ENCODE measurements around the gene KCND1. TPM values are rescaled to one million over a fixed set of nuclear protein-coding genes. Genes with fewer than 3 reads are reported as not detected.

Gene KCND1
- total RNA-seq, 2 experiments from 2014 or later: 2.1 to 2.7 TPM

DNA sequence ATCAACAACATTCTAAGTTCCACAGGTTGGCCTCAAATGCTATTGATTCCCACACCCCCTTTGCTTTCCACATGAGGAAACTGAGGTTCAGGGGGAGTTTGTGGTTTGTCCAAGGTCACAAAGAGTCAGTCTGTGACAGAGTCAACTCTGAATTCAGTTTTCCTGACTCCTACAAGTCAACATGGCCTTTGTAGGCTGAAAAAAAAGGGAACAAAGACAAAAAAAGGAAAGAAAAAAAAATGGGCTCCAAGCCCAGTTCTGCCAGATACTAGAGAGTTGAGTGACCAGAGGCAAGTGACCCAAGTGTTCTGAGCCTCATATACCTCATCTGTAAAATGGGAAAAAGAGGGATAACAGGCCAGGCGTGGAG lies 36.4 kb downstream of the KCND1 start:
- peak overlapping the region; percentile 77 for H3K4me3 Mint-ChIP-seq
- H3K36me3 Mint-ChIP-seq (ENCODE audit: low read depth): peaks cover 46% of the 10 kb centered on the region
- no peak for DNase-seq
- CTCF ChIA-PET: interaction anchor here (0.9 kb wide), 1 partner anchor 15 kb away, joined by 4 read pairs; no protein-coding TSS in a partner anchor
- H3K9me3 Mint-ChIP-seq: no peaks in the 10 kb centered on the region
- no peaks in the 10 kb centered on the region for H3K27me3 Mint-ChIP-seq (ENCODE audit: low read depth)
- intact Hi-C loops (cut with micrococcal nuclease): loop anchor here (10.0 kb wide), 1 partner anchor 330 kb away; the partner anchor contains the start of genes FOXP3 and PPP1R3F
- peaks cover 68% of the 10 kb centered on the region for H3K4me1 Mint-ChIP-seq (ENCODE audit: low read depth)
- H3K27ac Mint-ChIP-seq: peak overlapping the region; percentile 100

DNA sequence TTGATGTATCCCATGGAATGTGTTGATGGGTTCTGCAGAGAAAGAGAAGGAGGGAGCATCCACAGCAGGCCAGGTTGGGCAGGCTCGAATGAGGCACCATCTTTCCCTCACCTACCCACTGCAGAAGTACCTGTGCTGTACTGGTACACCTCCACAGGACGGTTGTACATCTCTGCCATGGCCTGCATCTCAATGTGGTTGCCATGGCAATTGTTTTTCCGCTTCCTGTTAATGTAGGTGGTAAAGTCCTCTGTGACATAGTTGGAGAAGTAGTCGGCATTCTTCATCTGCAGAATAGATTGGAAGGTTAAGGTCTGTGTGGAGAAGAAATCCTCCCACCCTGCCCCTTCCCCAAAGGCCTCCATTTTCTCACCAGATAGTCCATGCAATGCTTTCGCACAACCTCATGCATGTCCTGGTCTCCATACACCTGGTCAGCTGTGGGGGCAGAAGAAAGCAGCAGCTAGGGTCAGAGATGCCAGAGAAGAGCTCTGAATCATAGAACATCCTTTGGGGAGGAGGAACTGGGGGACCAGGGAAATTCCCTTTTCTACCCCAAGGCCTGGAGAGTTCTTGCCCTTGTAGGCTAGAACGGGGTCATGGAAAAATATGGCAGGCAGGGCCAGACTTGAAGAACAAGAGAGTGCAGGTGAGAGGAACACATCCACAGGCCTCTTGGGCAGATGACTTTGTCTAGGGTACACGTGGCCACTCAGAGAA lies 36.9 kb downstream of the KCND1 start:
- DNase-seq: peak; percentile 57
- Mint-ChIP-seq H3K9me3 (no peaks in the 10 kb centered on the region), H3K27ac (peak overlapping the region; percentile 100), H3K36me3 (ENCODE audit: low read depth) (peaks cover 45% of the 10 kb centered on the region), H3K27me3 (ENCODE audit: low read depth) (no peaks in the 10 kb centered on the region), H3K4me1 (ENCODE audit: low read depth) (peaks cover 65% of the 10 kb centered on the region), H3K4me3 (peak overlapping the region; percentile 77)
- intact Hi-C loops (cut with micrococcal nuclease): loop anchor here (5.0 to 10.0 kb wide), 2 partner anchors 330 to 943 kb away; partner anchors contain the start of genes FOXP3, PPP1R3F and USP27X
- CTCF ChIA-PET: interaction anchor here (0.9 kb wide), 1 partner anchor 14 kb away, joined by 4 read pairs; no protein-coding TSS in a partner anchor

DNA sequence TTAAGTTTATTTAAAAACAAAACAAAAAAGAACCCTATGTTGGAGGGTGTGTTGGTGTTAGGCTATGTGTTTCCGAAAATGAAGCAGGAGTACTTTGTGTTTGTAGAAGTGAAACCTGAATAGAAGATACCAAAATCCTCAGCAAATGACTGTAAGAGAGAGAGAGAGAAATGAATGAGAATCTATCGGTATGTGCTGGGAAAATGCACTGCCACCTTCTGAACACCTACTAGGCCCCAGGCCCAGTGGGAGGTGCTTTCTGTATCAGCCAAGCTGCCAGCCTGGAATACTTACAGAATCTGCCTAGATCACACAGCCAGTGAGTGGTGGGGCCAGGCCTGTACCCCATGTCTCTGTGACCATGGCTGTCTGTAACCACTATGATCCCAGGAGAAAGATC lies 37.9 kb downstream of the KCND1 start:
- H3K27me3 Mint-ChIP-seq (ENCODE audit: low read depth): no peaks in the 10 kb centered on the region
- peaks cover 43% of the 10 kb centered on the region for H3K36me3 Mint-ChIP-seq (ENCODE audit: low read depth)
- no peaks in the 10 kb centered on the region for H3K9me3 Mint-ChIP-seq
- peak overlapping the region; percentile 100 for H3K27ac Mint-ChIP-seq
- peak overlapping the region; percentile 77 for H3K4me3 Mint-ChIP-seq
- intact Hi-C loops (cut with micrococcal nuclease): loop anchor here (5.0 to 10.0 kb wide), 2 partner anchors 331 to 944 kb away; partner anchors contain the start of genes FOXP3, PPP1R3F and USP27X
- DNase-seq: peak; percentile 74
- CTCF ChIA-PET: no interaction called here
- peaks cover 55% of the 10 kb centered on the region for H3K4me1 Mint-ChIP-seq (ENCODE audit: low read depth)

DNA sequence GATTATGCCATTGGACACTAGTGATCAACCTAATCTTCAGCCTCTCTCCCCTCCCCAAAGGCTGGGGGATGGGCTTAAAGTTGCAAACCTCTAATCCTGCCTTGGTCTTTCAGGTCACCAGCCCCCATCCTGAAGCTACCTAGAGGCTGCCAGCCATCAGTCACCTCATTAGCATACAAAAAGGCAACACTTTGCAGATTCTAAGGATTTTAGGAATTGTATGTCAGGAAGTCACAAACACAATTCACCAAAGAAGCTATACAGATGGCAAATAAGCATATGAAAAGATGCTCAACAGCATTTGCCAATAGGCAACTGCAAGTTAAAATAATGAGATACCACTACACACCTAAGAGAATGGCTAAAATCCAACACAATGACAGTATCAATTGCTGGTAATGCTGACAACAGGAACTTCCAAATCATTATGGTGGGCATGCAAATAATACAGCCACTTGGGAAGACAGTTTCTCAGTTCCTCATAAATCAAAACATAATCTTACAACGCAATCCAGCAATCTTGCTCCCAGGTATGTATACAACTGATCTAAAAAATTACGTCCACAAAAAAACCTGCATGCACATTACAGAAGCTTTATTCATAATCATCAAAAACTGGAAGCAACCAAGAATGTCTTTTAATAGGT lies 43.8 kb downstream of the KCND1 start:
- Mint-ChIP-seq H3K9me3 (no peaks in the 10 kb centered on the region), H3K36me3 (ENCODE audit: low read depth) (peaks cover 25% of the 10 kb centered on the region), H3K4me3 (no peak overlapping the region), H3K27ac (peak overlapping the region; percentile 50), H3K4me1 (ENCODE audit: low read depth) (peaks cover 36% of the 10 kb centered on the region), H3K27me3 (ENCODE audit: low read depth) (no peaks in the 10 kb centered on the region)
- CTCF ChIA-PET: interaction anchor here (1.2 to 1.4 kb wide), 2 partner anchors 11 to 44 kb away, joined by 3 to 5 read pairs; partner anchors contain the start of gene KCND1
- intact Hi-C loops (cut with micrococcal nuclease): no loop called here
- DNase-seq: no peak

DNA sequence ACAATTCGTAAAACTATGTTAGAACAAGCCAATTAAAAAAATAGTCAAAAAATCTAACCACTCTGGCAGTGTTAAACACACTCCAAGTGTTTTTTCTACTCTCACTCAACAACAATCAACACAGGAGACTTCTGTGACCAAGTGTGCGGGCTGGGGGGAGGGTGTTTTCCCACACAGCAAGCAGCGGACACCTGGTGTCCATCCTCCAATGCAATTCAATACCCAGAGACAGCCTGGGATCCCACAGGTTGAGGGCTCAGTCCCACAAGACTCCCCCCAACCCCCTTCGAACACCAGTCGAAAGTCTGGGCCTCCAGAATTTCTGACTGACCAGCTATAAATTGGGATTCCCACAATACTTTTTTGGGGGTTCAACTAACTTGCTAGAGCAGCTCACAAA lies 44.5 kb downstream of the KCND1 start:
- Mint-ChIP-seq H3K36me3 (ENCODE audit: low read depth) (peaks cover 26% of the 10 kb centered on the region), H3K27ac (no peak overlapping the region)

DNA sequence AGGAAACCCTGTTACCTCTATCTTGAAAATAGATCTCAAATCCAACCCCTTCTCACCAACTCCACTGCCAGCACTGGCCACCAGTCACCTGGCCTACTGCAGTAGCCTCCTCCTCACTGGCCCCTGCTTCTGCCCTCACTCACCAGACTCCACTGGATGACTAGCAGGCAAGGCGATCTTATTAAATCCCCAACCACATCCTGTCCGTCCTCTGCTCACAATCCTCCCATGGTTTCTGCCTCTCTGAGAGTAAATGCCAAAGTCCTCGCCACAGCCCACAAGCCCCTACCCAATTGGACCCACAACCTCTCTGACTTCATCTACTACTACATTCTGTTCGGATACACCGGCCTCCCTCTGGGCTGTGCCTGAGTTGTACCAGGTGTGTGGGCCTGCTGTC lies 47.4 kb downstream of the KCND1 start:
- Mint-ChIP-seq H3K27ac (peak overlapping the region; percentile 80), H3K4me3 (peak overlapping the region; percentile 2), H3K4me1 (ENCODE audit: low read depth) (peaks cover 53% of the 10 kb centered on the region), H3K36me3 (ENCODE audit: low read depth) (peaks cover 33% of the 10 kb centered on the region), H3K9me3 (no peaks in the 10 kb centered on the region), H3K27me3 (ENCODE audit: low read depth) (no peaks in the 10 kb centered on the region)
- intact Hi-C loops (cut with micrococcal nuclease): no loop called here
- CTCF ChIA-PET: no interaction called here
- peak; percentile 17 for DNase-seq

More for the DNA sequence above, 44.5 kb downstream of the KCND1 start:
- H3K4me1 Mint-ChIP-seq (ENCODE audit: low read depth): peaks cover 39% of the 10 kb centered on the region
- CTCF ChIA-PET: interaction anchor here (1.2 to 1.4 kb wide), 2 partner anchors 11 to 45 kb away, joined by 3 to 5 read pairs; partner anchors contain the start of gene KCND1
- intact Hi-C loops (cut with micrococcal nuclease): no loop called here
- no peak for DNase-seq
- no peaks in the 10 kb centered on the region for H3K9me3 Mint-ChIP-seq
- no peaks in the 10 kb centered on the region for H3K27me3 Mint-ChIP-seq (ENCODE audit: low read depth)
- no peak overlapping the region for H3K4me3 Mint-ChIP-seq

DNA sequence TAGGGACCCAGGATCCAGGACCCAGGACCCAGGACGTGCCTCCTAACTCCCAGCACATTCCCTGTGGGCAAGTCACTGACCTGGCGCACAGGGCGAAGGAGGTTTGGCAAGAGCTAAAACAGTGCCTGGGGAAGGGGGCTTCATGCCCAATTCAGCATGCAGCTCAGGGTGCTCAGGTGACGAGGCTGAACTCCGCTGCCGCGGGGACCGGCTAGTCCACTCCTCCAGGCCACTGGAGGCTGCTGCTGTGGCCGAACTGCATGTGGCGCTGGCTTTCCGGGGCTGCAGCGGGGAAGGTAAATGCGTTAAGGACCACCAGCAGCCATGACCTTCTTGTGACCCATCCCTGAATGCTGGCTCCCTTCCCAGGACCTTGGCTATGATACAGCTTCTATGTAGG lies 47.9 kb downstream of the KCND1 start:
- CTCF ChIA-PET: no interaction called here

DNA sequence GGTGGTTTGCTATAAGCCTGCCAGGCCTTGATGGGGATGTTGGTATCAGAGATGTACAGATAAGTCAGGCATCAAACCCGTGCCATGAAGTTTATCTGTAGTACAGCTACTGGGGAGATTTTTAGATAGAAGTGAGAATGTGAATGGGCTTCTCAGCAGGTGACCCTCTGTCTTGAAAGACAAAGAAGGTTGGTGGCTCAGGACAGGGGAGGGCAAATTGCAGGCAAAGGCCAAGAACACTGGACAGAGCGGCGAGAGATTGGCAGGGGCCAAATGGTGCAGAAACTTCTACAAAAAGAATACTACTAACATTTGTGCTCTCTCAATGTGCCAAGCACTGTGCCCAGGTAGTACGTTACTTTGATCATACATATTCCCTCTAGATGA lies 50.9 kb downstream of the KCND1 start:
- no peak for DNase-seq
- Mint-ChIP-seq H3K9me3 (no peaks in the 10 kb centered on the region), H3K4me1 (ENCODE audit: low read depth) (peaks cover 40% of the 10 kb centered on the region), H3K36me3 (ENCODE audit: low read depth) (peaks cover 61% of the 10 kb centered on the region), H3K27me3 (ENCODE audit: low read depth) (peaks cover 2% of the 10 kb centered on the region), H3K27ac (peak overlapping the region; percentile 99), H3K4me3 (peak overlapping the region; percentile 95)
- CTCF ChIA-PET: interaction anchor here (1.7 to 3.7 kb wide), 2 partner anchors 14 to 19 kb away, joined by 4 to 42 read pairs; no protein-coding TSS in a partner anchor
- intact Hi-C loops (cut with micrococcal nuclease): no loop called here

More for the DNA sequence above, 47.9 kb downstream of the KCND1 start:
- intact Hi-C loops (cut with micrococcal nuclease): no loop called here
- no peak overlapping the region for H3K4me3 Mint-ChIP-seq
- no peaks in the 10 kb centered on the region for H3K9me3 Mint-ChIP-seq
- H3K27ac Mint-ChIP-seq: peak overlapping the region; percentile 80
- H3K36me3 Mint-ChIP-seq (ENCODE audit: low read depth): peaks cover 35% of the 10 kb centered on the region
- H3K4me1 Mint-ChIP-seq (ENCODE audit: low read depth): peaks cover 53% of the 10 kb centered on the region
- DNase-seq: no peak
- no peaks in the 10 kb centered on the region for H3K27me3 Mint-ChIP-seq (ENCODE audit: low read depth)

DNA sequence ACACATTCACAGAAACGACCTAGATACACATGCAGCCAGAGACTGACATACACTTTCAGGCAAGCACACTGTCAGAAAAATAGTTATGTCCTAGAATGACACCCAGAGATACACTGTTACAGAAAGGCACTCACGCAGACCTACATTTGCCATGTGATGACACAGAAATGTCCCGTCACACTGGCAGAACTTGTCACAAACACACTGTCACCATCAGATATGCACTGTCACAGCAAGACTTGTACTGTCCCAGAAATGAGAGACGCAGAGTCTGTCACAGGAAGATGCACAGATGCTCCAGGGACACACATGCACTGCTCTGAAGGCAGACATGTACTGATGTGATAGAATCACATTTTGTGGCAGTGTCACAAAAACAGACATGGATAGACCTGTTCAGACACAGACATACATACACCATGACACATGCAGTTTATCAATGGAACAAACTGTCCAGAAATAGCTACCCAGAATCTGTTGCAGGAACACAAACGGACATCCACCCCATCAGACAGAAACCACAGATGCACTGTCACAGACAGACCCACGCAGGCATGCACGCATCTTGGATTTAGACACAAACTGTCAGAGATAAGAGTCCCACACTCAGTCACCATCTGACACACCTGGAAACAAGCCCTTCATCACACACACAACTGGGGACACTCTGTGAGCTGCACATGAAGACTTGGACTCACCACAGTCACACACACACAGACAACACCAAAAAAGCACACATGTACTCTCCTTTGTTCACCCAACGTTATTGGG lies 51.5 kb downstream of the KCND1 start:
- peaks cover 63% of the 10 kb centered on the region for H3K36me3 Mint-ChIP-seq (ENCODE audit: low read depth)
- H3K4me1 Mint-ChIP-seq (ENCODE audit: low read depth): peaks cover 35% of the 10 kb centered on the region
- H3K27ac Mint-ChIP-seq: peak overlapping the region; percentile 99
- CTCF ChIA-PET: interaction anchor here (1.0 to 3.7 kb wide), 3 partner anchors 15 to 25 kb away, joined by 4 to 42 read pairs (median 4); no protein-coding TSS in a partner anchor
- peak; percentile 67 for DNase-seq
- H3K27me3 Mint-ChIP-seq (ENCODE audit: low read depth): peaks cover 2% of the 10 kb centered on the region
- H3K4me3 Mint-ChIP-seq: peak overlapping the region; percentile 95
- intact Hi-C loops (cut with micrococcal nuclease): loop anchor here (1.0 to 5.0 kb wide), 5 partner anchors 17 to 123 kb away; partner anchors contain the start of genes HDAC6, PQBP1, TFE3 and TIMM17B
- H3K9me3 Mint-ChIP-seq: no peaks in the 10 kb centered on the region

DNA sequence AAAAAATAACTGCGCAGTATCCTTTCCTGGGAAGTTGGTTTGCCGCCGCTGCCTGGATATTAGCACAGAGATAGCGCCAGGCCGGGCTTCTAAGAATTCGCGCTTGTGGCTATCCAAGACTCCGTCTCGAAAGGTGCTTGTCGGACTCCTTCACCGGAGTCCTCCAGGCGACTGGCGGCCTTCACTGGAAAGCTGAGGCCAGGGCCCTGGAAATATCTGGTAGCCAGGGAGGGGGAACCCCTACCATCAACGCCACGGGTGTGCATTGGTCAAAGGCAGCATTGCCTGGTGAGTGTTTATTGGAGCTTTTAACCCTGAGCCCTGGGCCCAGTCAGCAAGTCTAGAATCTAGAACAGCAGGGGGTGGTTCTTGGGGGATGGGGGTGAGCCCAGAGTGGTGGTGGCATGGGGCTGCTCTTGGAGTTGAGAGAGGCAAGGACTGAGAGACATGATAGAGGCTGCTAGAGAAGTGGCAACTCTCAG lies 52.2 kb downstream of the KCND1 start:
- Mint-ChIP-seq H3K4me1 (ENCODE audit: low read depth) (peaks cover 37% of the 10 kb centered on the region), H3K36me3 (ENCODE audit: low read depth) (peaks cover 68% of the 10 kb centered on the region), H3K27me3 (ENCODE audit: low read depth) (peaks cover 2% of the 10 kb centered on the region), H3K4me3 (peak overlapping the region; percentile 95), H3K27ac (peak overlapping the region; percentile 99), H3K9me3 (no peaks in the 10 kb centered on the region)
- intact Hi-C loops (cut with micrococcal nuclease): loop anchor here (1.0 to 5.0 kb wide), 5 partner anchors 18 to 124 kb away; partner anchors contain the start of genes HDAC6, PQBP1, TFE3 and TIMM17B
- DNase-seq: peak; percentile 71
- CTCF ChIA-PET: interaction anchor here (0.6 to 3.7 kb wide), 3 partner anchors 21 to 26 kb away, joined by 3 to 42 read pairs (median 4); partner anchors contain the start of genes PQBP1 and TIMM17B

DNA sequence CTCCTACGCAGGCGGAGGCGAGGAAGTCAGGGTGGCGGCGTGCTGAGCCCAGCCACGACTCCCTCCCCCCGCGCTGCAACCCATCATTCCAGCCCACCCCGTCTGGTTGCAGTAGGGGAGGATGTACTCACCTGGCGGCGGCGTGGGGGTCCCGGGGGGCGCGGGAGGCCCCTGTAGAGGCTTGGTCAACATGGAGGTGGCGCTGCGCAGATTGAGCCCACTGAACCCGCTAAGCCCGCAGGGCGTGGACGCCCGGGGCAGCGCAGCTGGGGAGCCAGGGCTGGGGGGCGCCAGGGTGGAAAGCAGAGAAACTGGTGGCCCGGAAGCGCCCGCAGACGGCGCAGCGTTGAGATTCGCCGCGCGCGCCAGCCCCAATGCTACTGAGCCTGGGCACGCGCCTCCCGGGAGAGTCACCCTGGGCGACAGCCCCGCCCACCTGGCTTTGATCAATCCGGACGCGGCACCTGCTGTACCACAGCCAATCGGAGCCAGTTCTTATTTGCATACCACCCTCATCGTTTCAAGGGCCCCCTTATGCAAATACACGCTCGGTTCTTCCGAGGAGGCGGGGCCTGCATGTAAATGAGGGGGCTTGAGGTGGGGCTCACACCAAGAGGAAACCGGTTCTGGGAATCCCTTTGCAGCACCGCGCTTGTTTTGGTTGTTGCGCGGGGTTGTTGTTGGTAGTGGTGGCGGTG lies 52.9 kb downstream of the KCND1 start, which contains the start of gene PIM2:
Gene PIM2 (minus strand): TSS at position 382 of the 698 bp plus-strand sequence. CDS start 190 bp downstream, at position 192.
- CTCF ChIA-PET: interaction anchor here (0.6 to 3.7 kb wide), 3 partner anchors 21 to 26 kb away, joined by 3 to 42 read pairs (median 4); partner anchors contain the start of genes PQBP1 and TIMM17B
- Mint-ChIP-seq H3K4me1 (ENCODE audit: low read depth) (peaks cover 38% of the 10 kb centered on the region), H3K27ac (peak within 1 kb of the TSS; percentile 99), H3K4me3 (peak within 1 kb of the TSS; percentile 95), H3K27me3 (ENCODE audit: low read depth) (peaks cover 2% of the 10 kb centered on the region), H3K9me3 (no peaks in the 10 kb centered on the region), H3K36me3 (ENCODE audit: low read depth) (peaks cover 70% of the 10 kb centered on the region)
- peak; percentile 94 for DNase-seq
- intact Hi-C loops (cut with micrococcal nuclease): loop anchor here (1.0 to 5.0 kb wide), 5 partner anchors 19 to 125 kb away; partner anchors contain the start of genes HDAC6, PQBP1, TFE3 and TIMM17B
